PC-3 (cell line): ENCODE data around the gene UBALD2. TPM values are rescaled to one million over a fixed set of nuclear protein-coding genes. Genes with fewer than 3 reads are reported as not detected.

Source experiments
- ATAC-seq: fragments of 200-7000 bp; cut with Tn5 transposase; 2 replicates; pipeline ENCODE4 v1.9.1; 2020; ENCODE audit warnings: mild to moderate bottlenecking, moderate library complexity
- BruUV-seq: library from RNA; stranded (reverse); fragments of 400-500 nt; replicated peaks from 2 replicates; lab custom pipeline; 2021; lab: Mats Ljungman, UMichigan
- CTCF ChIA-PET: fragments of 300-600 bp; sonication (Branson Sonifier 250); formaldehyde crosslinking; loops from one replicate; lab custom pipeline; 2022; ENCODE audit warnings: antibody characterized with exemption; lab: Charles Lee
- POLR2A ChIA-PET: fragments of 300-600 bp; sonication (Branson Sonifier 250); formaldehyde crosslinking; loops from one replicate; lab custom pipeline; 2022; ENCODE audit warnings: antibody characterized with exemption; ENCODE audit not compliant: unreplicated experiment; lab: Charles Lee
- DNase-seq: peaks from one replicate; pipeline ENCODE4 v3.0.0-alpha.2; 2015
- H2AFZ ChIP-seq: fragments of 300-600 bp; sonication (generic); 2 replicates; pipeline ENCODE4 v1.6.0; 2016; ENCODE audit warnings: antibody characterized with exemption, low read length
- H3F3A ChIP-seq: fragments of 300-600 bp; sonication (generic); one replicate; pipeline ENCODE4 v1.6.0; 2017; ENCODE audit warnings: antibody characterized with exemption, low read length, control low read depth, mild to moderate bottlenecking; ENCODE audit not compliant: unreplicated experiment
- H3K27ac ChIP-seq: fragments of 300-600 bp; sonication (generic); 2 replicates; pipeline ENCODE4 v1.5.1; 2016; ENCODE audit warnings: mild to moderate bottlenecking, low read length
- H3K27me3 ChIP-seq: fragments of 300-600 bp; sonication (generic); 2 replicates; pipeline ENCODE4 v1.6.1; 2016; ENCODE audit warnings: low read length, mixed read lengths
- H3K36me3 ChIP-seq: fragments of 300-600 bp; sonication (generic); 2 replicates; pipeline ENCODE4 v1.6.1; 2016; ENCODE audit warnings: low read depth, mixed run types, low read length, mixed read lengths
- H3K4me1 ChIP-seq: fragments of 300-600 bp; sonication (generic); 2 replicates; pipeline ENCODE4 v1.5.1; 2016; ENCODE audit warnings: low read length; ENCODE audit not compliant: insufficient read depth
- H3K4me2 ChIP-seq: fragments of 300-600 bp; sonication (generic); 2 replicates; pipeline ENCODE4 v1.6.0; 2016; ENCODE audit warnings: low read length
- H3K4me3 ChIP-seq: fragments of 300-600 bp; sonication (generic); 2 replicates; pipeline ENCODE4 v1.5.1; 2016; ENCODE audit warnings: mild to moderate bottlenecking, low read length, mixed read lengths
- H3K79me2 ChIP-seq: fragments of 300-600 bp; sonication (generic); 2 replicates; pipeline ENCODE4 v1.6.1; 2017; ENCODE audit warnings: low read length, mixed read lengths
- H3K9ac ChIP-seq: fragments of 300-600 bp; sonication (generic); 2 replicates; pipeline ENCODE4 v1.6.0; 2016; ENCODE audit warnings: mild to moderate bottlenecking, low read length
- H3K9me2 ChIP-seq: fragments of 300-600 bp; sonication (generic); replicated peaks from 2 replicates; pipeline ENCODE4 v1.6.1; 2016; ENCODE audit warnings: mixed run types, low read length, mixed read lengths
- H3K9me3 ChIP-seq: fragments of 300-600 bp; sonication (generic); 2 replicates; pipeline ENCODE4 v1.6.1; 2016; ENCODE audit warnings: low read length, mixed read lengths
- H4K20me1 ChIP-seq: fragments of 300-600 bp; sonication (generic); 2 replicates; pipeline ENCODE4 v1.6.1; 2016; ENCODE audit warnings: low read length, mixed read lengths
- CTCF ChIP-seq: fragments of 300-600 bp; sonication (generic); conservative IDR thresholded peaks from 2 replicates; pipeline ENCODE4 v1.5.1; 2017; ENCODE audit warnings: antibody characterized with exemption, low read depth, mild to moderate bottlenecking, low read length
- EZH2 ChIP-seq: fragments of 300-600 bp; sonication (generic); IDR thresholded peaks from one replicate; pipeline ENCODE4 v1.6.1; 2017; ENCODE audit warnings: antibody characterized with exemption, mild to moderate bottlenecking, low read length; ENCODE audit not compliant: unreplicated experiment
- EZH2phosphoT487 ChIP-seq: fragments of 300-600 bp; sonication (generic); IDR thresholded peaks from 2 replicates; pipeline ENCODE4 v1.6.1; 2018; ENCODE audit warnings: mild to moderate bottlenecking, antibody characterized with exemption, low read length, borderline replicate concordance
- intact Hi-C: fragments of 100-400 bp; cut with micrococcal nuclease; formaldehyde crosslinking; loops from 2 replicates; pipeline ENCODE4 v1.9.0; 2023
- total RNA-seq: library from RNA; depleted of rRNA; stranded (reverse); fragments of >200 nt; gene quantifications from 2 replicates; pipeline ENCODE4 v1.2.3, GENCODE V29; 2014

Gene UBALD2
- total RNA-seq, 1 experiment from 2014 or later = 59.5 TPM

- intact Hi-C loops = loop anchor here (10.0 kb wide), 1 partner anchor 371 kb away; the partner anchor contains the start of gene MRPL38
- ChIA-PET CTCF (no interaction called here), POLR2A (no interaction called here)
- no peak overlapping the region for H3K4me3 ChIP-seq
- no peak overlapping the region for H3K9ac ChIP-seq
- no peak for TF ChIP-seq CTCF
- TF ChIP-seq EZH2 = no peak
- no peak for TF ChIP-seq EZH2phosphoT487
- H3K79me2 ChIP-seq = no peaks in the 10 kb centered on the region
- no peaks in the 10 kb centered on the region for H3K9me2 ChIP-seq
- no peaks in the 10 kb centered on the region for H3F3A ChIP-seq
- BruUV-seq = no TSS peak
- no peaks in the 10 kb centered on the region for H3K36me3 ChIP-seq
- H3K4me2 ChIP-seq = no peak overlapping the region
- DNase-seq (no peak), ATAC-seq (no peak)
- no peak overlapping the region for H3K27ac ChIP-seq
- H3K27me3 ChIP-seq = no peaks in the 10 kb centered on the region
- no peaks in the 10 kb centered on the region for H4K20me1 ChIP-seq
- H3K9me3 ChIP-seq = no peaks in the 10 kb centered on the region
- H3K4me1 ChIP-seq = peaks cover 13% of the 10 kb centered on the region
- no peak overlapping the region for H2AFZ ChIP-seq
Observed at GRCh38 chr17:76275382-76276068, 10.4 kb downstream of the UBALD2 start.

GRCh38 chr17:76276069-76276431, 10.9 kb downstream of the UBALD2 start:
- no peak overlapping the region for H3K9ac ChIP-seq
- intact Hi-C loops = loop anchor here (10.0 kb wide), 1 partner anchor 371 kb away; the partner anchor contains the start of gene MRPL38
- ChIA-PET CTCF (no interaction called here), POLR2A (no interaction called here)
- no peaks in the 10 kb centered on the region for H3K79me2 ChIP-seq
- BruUV-seq = no TSS peak
- no peaks in the 10 kb centered on the region for H3K36me3 ChIP-seq
- H2AFZ ChIP-seq = no peak overlapping the region
- TF ChIP-seq EZH2phosphoT487 (no peak), EZH2 (no peak), CTCF (peak; percentile 22; the same call in 1 of the 2 replicates)
- peaks cover 13% of the 10 kb centered on the region for H3K4me1 ChIP-seq
- H3F3A ChIP-seq = no peaks in the 10 kb centered on the region
- H3K9me2 ChIP-seq = no peaks in the 10 kb centered on the region
- no peaks in the 10 kb centered on the region for H3K9me3 ChIP-seq
- H3K4me2 ChIP-seq = no peak overlapping the region
- ATAC-seq (no peak), DNase-seq (no peak)
- H3K27ac ChIP-seq = no peak overlapping the region
- H3K27me3 ChIP-seq = no peaks in the 10 kb centered on the region
- no peaks in the 10 kb centered on the region for H4K20me1 ChIP-seq
- no peak overlapping the region for H3K4me3 ChIP-seq
